GM21717 (cell line): ENCODE data around the gene SCN11A.

ENCODE experiments used
- ATAC-seq: cut with Tn5 transposase; IDR thresholded peaks from one replicate; pipeline ENCODE4 v1.9.1; 2021; ENCODE audit warnings: mild to moderate bottlenecking, moderate library complexity; ENCODE audit not compliant: unreplicated experiment

The SCN11A gene

DNA sequence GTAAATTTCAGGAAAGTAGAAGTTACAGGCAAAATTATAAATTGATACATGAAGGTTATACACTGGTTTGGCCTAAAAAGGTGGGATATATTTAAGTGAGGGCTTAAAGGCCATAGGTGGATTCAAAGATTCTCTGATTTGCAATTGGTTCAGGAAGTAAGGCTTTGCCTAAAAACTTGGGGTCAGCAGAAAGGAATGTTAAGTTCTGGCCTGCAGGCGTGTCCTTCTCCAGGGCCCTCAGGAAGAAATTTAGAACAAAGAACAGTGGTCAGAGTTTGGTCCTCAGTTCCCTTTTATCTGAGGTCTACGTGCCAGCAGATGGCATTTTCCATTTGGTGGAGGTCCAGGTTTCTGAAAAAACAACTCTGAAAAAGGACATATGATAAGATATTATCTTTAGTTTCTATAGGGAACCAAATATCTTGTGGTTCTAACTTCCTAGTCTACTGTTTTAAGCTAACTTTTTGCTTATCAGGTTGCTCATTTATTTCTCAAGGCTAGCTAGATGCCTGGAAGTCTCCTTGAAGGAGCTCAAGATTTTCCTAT, 40.5 kb downstream of the SCN11A start:
- no peak for ATAC-seq

DNA sequence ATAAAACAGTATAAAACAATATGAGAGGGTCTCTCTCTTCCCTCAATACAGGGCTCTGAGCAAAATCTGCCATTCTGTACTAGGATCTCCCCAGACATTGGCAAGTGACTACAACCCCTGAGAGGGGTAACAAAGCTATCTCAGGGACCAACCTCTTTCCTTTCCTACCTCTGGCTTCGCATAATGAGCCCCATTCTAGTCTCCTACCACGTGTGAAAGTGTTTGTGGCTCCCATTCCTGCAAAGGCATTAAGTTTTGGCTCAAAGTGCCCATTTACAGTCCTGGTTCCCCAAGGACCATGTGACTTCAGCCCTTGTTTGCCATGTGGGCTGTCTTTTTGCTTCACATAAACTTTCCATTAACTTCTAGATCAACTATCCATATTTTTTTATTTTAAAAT, 46.4 kb downstream of the SCN11A start:
- no peak for ATAC-seq
